ENCODE measurements around the gene EYA4.

Gene EYA4

DNA sequence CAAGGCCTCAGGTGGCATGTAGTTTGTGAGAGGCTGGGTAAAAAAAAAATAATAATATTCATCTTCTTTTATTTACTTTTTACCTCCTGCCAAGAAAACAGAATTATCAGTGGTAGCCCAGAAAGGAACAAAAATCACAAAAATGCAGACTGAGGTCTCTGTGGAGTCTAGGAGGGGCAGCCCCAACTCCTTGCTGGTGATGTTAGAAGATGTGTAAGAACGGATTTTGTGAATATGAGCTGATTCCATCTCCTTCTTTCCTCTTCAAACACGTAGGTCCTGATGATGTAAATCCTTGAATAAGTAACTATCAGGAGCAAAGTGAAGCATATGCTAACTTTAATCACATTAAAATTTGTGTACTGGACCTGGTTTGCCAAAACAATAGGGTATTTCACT is 226.8 kb downstream of the EYA4 start:
- H3K36me3 ChIP-seq (ENCODE audit: insufficient read depth, low read length), result no peaks in the 10 kb centered on the region
- no peaks in the 10 kb centered on the region for H3K9me3 ChIP-seq (ENCODE audit: control insufficient read depth, insufficient read depth, low read length)
- H3K4me1 ChIP-seq (ENCODE audit: insufficient read depth, low read length), result no peaks in the 10 kb centered on the region
- H3K9ac ChIP-seq (ENCODE audit: low read depth, low read length), result no peak overlapping the region

DNA sequence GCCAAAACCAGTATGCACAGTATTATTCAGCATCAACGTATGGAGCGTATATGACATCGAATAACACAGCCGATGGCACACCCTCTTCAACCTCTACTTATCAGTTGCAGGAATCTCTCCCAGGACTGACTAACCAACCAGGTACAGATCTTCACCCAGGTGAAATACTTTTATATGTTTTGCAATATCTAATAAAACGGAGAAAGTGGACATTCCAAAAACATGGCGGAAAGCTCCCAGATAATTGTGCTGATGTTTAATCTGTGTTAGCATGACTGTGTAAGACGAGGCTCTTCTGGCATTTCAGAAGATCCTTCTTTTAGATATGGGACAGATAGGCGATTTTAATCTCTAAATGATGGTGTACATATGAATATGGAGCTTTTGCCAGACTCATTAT is 227.4 kb downstream of the EYA4 start:
- Histone ChIP-seq H3K36me3 (ENCODE audit: insufficient read depth, low read length) (no peaks in the 10 kb centered on the region), H3K9me3 (ENCODE audit: control insufficient read depth, insufficient read depth, low read length) (no peaks in the 10 kb centered on the region), H3K9ac (ENCODE audit: low read depth, low read length) (no peak overlapping the region), H3K4me1 (ENCODE audit: insufficient read depth, low read length) (no peaks in the 10 kb centered on the region)

DNA sequence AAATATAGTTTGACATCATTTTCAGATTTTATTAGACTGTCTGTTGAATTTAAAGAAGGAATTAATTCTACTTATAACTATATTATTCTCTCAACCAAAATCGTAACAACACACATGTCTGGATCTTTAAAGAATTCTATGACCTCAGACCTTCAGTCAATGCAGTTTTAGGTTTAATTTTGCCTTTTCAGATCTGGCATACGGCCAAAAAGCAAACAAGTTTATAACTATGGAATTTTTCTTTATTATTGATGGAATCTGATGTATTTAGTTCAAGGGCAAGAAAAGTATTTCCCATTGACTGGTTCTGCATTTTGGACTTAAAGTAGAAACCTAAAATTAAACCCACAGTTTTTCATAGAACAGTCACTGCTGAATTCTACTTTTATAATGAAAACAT is 233.4 kb downstream of the EYA4 start:
- no peak overlapping the region for H3K9ac ChIP-seq (ENCODE audit: low read depth, low read length)
- H3K4me1 ChIP-seq (ENCODE audit: insufficient read depth, low read length), result no peaks in the 10 kb centered on the region
- no peaks in the 10 kb centered on the region for H3K9me3 ChIP-seq (ENCODE audit: control insufficient read depth, insufficient read depth, low read length)
- H3K36me3 ChIP-seq (ENCODE audit: insufficient read depth, low read length), result no peaks in the 10 kb centered on the region

DNA sequence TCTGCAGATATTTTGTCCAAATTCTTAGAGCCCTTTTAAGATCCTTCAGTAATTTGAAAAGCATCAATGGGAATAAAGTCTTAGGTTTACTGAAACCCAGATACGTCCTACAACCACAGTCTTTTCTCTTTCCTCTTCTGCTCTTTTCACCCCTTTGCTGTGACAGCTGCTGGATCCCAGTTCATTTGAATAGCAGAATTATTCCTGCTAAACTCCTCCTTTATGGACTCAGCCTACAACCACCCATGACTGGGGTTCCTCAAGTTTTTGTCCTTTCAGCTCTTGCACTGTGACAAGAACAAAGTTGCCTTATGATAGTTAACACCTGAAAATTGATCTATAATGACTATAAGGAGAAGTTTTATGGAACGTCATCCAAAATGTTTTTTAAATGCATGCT is 237.5 kb downstream of the EYA4 start:
- H3K9me3 ChIP-seq (ENCODE audit: control insufficient read depth, insufficient read depth, low read length), result no peaks in the 10 kb centered on the region
- H3K4me1 ChIP-seq (ENCODE audit: insufficient read depth, low read length), result 0 out of 2 replicates have a peak, but pooled peaks cover 5% of the 10 kb centered on the region
- H3K9ac ChIP-seq (ENCODE audit: low read depth, low read length), result no peak overlapping the region
- H3K36me3 ChIP-seq (ENCODE audit: insufficient read depth, low read length), result no peaks in the 10 kb centered on the region

DNA sequence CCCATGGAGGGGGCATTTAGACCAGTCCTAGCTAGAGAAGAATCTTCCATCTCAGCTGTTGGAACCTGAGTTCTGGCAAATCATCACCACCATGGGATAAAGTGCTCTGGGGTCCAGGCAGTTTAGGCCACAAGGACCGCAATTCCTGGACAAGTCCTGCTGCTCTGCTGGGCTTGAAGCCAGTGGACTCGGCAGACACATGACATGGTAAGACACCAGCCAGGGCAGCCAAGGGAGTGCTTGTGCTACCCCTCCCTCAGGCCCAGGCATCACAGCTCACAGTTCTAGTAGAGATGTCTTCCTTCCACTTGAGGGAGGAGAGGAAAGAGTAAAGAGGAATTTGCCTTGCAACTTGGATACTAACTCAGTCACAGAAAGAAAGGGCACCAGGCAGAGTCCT is 246.0 kb downstream of the EYA4 start:
- Histone ChIP-seq H3K9ac (ENCODE audit: low read depth, low read length) (no peak overlapping the region), H3K36me3 (ENCODE audit: insufficient read depth, low read length) (no peaks in the 10 kb centered on the region), H3K4me1 (ENCODE audit: insufficient read depth, low read length) (no peaks in the 10 kb centered on the region), H3K9me3 (ENCODE audit: control insufficient read depth, insufficient read depth, low read length) (no peaks in the 10 kb centered on the region)

DNA sequence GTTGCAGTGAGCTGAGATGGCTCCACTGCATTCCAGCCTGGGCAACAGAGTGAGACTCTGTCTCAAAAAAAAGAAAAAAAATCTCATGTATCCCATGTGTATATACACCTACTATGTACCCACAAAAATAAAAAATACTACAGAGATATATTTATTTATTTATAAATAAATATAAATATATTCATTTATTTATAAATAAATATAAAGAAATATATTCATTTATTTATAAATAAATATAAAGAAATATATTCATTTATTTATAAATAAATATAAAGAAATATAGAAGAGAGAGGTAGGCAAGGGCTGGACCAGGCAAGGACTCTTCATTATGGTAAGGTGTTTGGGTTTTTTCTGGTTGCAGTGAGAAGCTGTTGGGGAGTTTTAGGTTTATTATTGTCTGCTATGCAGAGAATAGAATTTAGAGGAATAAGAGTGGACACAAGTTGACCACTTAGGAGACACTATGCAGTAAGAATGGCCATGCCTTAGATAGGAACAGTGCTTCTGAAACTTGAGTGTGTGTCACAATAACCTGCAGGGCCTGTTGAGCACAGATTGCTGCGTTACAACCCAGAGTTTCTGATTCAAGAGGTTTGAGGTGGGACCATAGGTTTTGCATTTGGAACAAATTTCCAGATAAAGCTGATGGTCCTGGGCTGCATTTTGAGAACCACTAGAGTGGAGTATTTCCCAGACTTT is 254.2 kb downstream of the EYA4 start:
- Histone ChIP-seq H3K9me3 (ENCODE audit: control insufficient read depth, insufficient read depth, low read length) (no peaks in the 10 kb centered on the region), H3K9ac (ENCODE audit: low read depth, low read length) (no peak overlapping the region), H3K36me3 (ENCODE audit: insufficient read depth, low read length) (no peaks in the 10 kb centered on the region), H3K4me1 (ENCODE audit: insufficient read depth, low read length) (no peaks in the 10 kb centered on the region)

DNA sequence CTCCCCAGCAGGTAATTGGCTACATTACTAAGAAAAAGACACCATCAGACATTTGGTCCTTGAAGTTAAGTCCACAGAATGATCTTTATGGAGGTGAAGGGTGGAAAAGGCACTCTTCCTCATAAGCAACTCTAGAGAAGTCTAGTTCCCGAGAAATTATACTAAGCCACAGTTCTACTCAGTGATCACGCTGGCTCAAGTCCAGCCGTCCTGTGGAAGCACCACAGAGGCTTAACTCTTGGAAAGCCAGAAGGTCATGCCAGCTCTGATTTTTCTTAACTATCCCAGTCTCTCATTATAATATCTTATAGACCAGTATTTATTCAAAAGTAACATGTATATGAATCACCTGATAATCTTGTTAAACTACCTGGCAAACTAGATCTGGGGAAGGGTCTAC is 258.5 kb downstream of the EYA4 start:
- Histone ChIP-seq H3K9me3 (ENCODE audit: control insufficient read depth, insufficient read depth, low read length) (no peaks in the 10 kb centered on the region), H3K36me3 (ENCODE audit: insufficient read depth, low read length) (no peaks in the 10 kb centered on the region), H3K9ac (ENCODE audit: low read depth, low read length) (no peak overlapping the region), H3K4me1 (ENCODE audit: insufficient read depth, low read length) (no peaks in the 10 kb centered on the region)

- H3K4me1 ChIP-seq (ENCODE audit: insufficient read depth, low read length), result no peaks in the 10 kb centered on the region
- no peaks in the 10 kb centered on the region for H3K9me3 ChIP-seq (ENCODE audit: control insufficient read depth, insufficient read depth, low read length)
- H3K36me3 ChIP-seq (ENCODE audit: insufficient read depth, low read length), result no peaks in the 10 kb centered on the region
- H3K9ac ChIP-seq (ENCODE audit: low read depth, low read length), result no peak overlapping the region
Observed at GRCh38 chr6:133501675-133502270, 260.6 kb downstream of the EYA4 start.

- H3K36me3 ChIP-seq (ENCODE audit: insufficient read depth, low read length), result no peaks in the 10 kb centered on the region
- H3K9ac ChIP-seq (ENCODE audit: low read depth, low read length), result no peak overlapping the region
- H3K4me1 ChIP-seq (ENCODE audit: insufficient read depth, low read length), result no peaks in the 10 kb centered on the region
- H3K9me3 ChIP-seq (ENCODE audit: control insufficient read depth, insufficient read depth, low read length), result no peaks in the 10 kb centered on the region
Observed at GRCh38 chr6:133502441-133503335, 261.5 kb downstream of the EYA4 start.

DNA sequence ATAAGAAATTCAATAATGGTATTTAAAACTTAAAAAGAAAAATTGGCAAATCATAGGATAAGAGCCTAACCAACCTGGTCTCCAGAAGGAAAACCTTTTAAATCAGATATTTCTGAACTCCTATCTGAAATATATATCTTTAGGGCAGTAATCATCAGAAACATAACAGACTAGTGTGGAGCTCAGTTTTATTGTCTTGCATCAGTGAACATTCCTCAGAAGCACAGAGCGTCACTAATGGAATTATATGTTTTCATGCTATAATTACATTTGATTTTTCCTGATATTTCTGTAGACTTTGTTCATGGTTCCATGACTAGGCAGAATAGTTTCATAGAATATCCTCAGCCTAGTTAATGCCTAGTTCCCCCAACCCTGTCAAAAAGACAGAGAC is 262.2 kb downstream of the EYA4 start:
- H3K9me3 ChIP-seq (ENCODE audit: control insufficient read depth, insufficient read depth, low read length), result no peaks in the 10 kb centered on the region
- no peaks in the 10 kb centered on the region for H3K36me3 ChIP-seq (ENCODE audit: insufficient read depth, low read length)
- H3K9ac ChIP-seq (ENCODE audit: low read depth, low read length), result no peak overlapping the region
- no peaks in the 10 kb centered on the region for H3K4me1 ChIP-seq (ENCODE audit: insufficient read depth, low read length)

DNA sequence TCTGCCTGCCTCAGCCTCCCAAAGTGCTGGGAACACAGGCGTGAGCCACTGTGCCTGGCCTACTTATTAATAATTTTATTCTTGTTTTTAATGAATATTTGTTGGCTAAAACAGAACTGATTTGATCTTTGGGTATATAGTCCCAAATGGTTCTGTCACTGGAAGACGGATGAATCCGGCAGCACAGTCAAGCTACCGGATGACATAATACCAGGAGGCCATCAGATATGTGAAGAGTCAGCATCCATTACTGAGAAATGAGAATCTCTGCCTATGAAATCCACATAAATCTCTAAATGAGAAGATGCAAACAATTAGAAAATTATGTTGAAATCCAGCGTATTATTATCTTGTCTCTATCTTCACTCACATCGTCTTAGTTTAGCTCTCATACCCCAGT is 263.0 kb downstream of the EYA4 start:
- Histone ChIP-seq H3K36me3 (ENCODE audit: insufficient read depth, low read length) (no peaks in the 10 kb centered on the region), H3K9ac (ENCODE audit: low read depth, low read length) (no peak overlapping the region), H3K4me1 (ENCODE audit: insufficient read depth, low read length) (no peaks in the 10 kb centered on the region)

DNA sequence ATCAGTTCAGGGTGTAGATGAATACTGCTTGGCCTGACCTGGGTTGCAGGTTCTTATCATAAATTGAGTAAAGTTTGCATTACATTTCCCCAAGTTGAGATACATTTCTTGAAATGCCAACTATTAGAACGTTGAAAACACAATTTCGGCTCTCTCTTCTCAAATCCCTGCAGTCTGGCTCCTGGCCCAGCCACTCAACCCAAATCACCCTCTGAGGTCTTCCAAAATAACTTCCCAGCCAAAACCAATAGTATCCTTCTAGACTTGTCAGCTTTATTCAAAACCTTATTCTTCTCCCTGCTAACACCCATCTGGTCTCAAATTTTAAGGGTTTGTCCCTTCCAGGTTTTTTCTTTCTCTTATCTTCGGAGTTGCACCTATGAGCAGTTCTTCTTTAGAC is 263.6 kb downstream of the EYA4 start:
- H3K36me3 ChIP-seq (ENCODE audit: insufficient read depth, low read length), result no peaks in the 10 kb centered on the region
- H3K4me1 ChIP-seq (ENCODE audit: insufficient read depth, low read length), result no peaks in the 10 kb centered on the region
- no peak overlapping the region for H3K9ac ChIP-seq (ENCODE audit: low read depth, low read length)
- no peaks in the 10 kb centered on the region for H3K9me3 ChIP-seq (ENCODE audit: control insufficient read depth, insufficient read depth, low read length)

More for the DNA sequence above, 263.0 kb downstream of the EYA4 start:
- H3K9me3 ChIP-seq (ENCODE audit: control insufficient read depth, insufficient read depth, low read length), result no peaks in the 10 kb centered on the region

GRCh38 chr6:133505681-133506080 is 264.5 kb downstream of the EYA4 start:
- H3K9me3 ChIP-seq (ENCODE audit: control insufficient read depth, insufficient read depth, low read length), result no peaks in the 10 kb centered on the region
- no peaks in the 10 kb centered on the region for H3K36me3 ChIP-seq (ENCODE audit: insufficient read depth, low read length)
- H3K4me1 ChIP-seq (ENCODE audit: insufficient read depth, low read length), result no peaks in the 10 kb centered on the region
- no peak overlapping the region for H3K9ac ChIP-seq (ENCODE audit: low read depth, low read length)

GRCh38 chr6:133512410-133513016 is 271.4 kb downstream of the EYA4 start:
- Histone ChIP-seq H3K36me3 (ENCODE audit: insufficient read depth, low read length) (no peaks in the 10 kb centered on the region), H3K9ac (ENCODE audit: low read depth, low read length) (no peak overlapping the region), H3K4me1 (ENCODE audit: insufficient read depth, low read length) (no peaks in the 10 kb centered on the region), H3K9me3 (ENCODE audit: control insufficient read depth, insufficient read depth, low read length) (no peaks in the 10 kb centered on the region)
